ENCODE results near the gene GPI. TPM values are rescaled to one million over a fixed set of nuclear protein-coding genes. Genes with fewer than 3 reads are reported as not detected.

Gene GPI
- polyA plus RNA-seq: 135 and 192 TPM in 2 replicates

DNA sequence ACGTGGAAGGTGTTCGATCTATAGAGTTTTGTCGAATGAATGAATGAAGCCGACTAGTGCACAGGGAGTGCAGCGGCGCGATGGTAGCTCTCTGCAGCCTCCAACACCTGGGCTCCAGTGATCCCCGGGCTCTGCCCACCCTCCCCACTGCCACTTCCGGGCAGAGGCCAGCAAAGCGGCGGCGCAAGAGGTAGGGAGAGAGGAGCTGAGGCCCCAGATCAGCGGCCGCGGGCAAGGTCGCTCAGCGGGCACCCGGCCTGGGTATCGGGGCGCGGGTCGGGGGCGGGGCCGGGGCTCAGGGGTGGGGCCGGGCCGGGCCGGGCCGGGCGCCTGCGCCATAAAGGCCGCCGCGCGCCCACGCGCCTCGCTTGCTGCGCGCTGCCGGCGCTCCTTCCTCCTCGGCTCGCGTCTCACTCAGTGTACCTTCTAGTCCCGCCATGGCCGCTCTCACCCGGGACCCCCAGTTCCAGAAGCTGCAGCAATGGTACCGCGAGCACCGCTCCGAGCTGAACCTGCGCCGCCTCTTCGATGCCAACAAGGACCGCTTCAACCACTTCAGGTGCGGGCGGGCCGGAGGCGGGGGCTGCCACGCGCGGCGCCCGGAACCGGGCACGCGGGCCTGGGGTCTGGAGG is at the start of gene GPI:
Gene GPI, plus strand, starts transcription at position 367 of the 633 bp plus-strand sequence. Its CDS starts 71 bp downstream, at position 438.

GRCh38 chr19:34404109-34404909 is 39.3 kb downstream of the GPI start, which contains the start of gene PDCD2L:
Gene PDCD2L, plus strand, starts transcription at chr19:34404399. Its CDS starts 32 bp downstream, at chr19:34404431.

Other genes with a start within 250 kb of the GPI start
- gene LSM14A, start 192.7 kb upstream of the GPI start, polyA plus RNA-seq: 16.0 and 24.6 TPM in 2 replicates
- gene GARRE1, start 110.6 kb upstream of the GPI start, polyA plus RNA-seq: 1.9 and 3.5 TPM in 2 replicates
- gene PDCD2L, start 39.2 kb downstream of the GPI start, polyA plus RNA-seq: 12.2 and 17.3 TPM in 2 replicates
- gene UBA2, start 63.2 kb downstream of the GPI start, polyA plus RNA-seq: 56.7 and 67.3 TPM in 2 replicates
- gene WTIP, start 116.6 kb downstream of the GPI start, polyA plus RNA-seq: not detected in 2 replicates

Data from Purkinje cell (primary cell).